GM23248 (cell line): ENCODE data around the gene MKLN1.

Source experiments
- EZH2 ChIP-seq: fragments of 200-600 bp; sonication (generic); IDR thresholded peaks from 2 replicates; pipeline ENCODE4 v1.6.1; 2018; ENCODE audit warnings: antibody characterized with exemption, mild to moderate bottlenecking; ENCODE audit not compliant: insufficient read depth, poor library complexity, severe bottlenecking
- EZH2phosphoT487 ChIP-seq: fragments of 200-600 bp; sonication (generic); IDR thresholded peaks from 2 replicates; pipeline ENCODE4 v1.6.1; 2018; ENCODE audit warnings: antibody characterized with exemption, moderate library complexity, mild to moderate bottlenecking, low read depth; ENCODE audit not compliant: insufficient read depth

DNA sequence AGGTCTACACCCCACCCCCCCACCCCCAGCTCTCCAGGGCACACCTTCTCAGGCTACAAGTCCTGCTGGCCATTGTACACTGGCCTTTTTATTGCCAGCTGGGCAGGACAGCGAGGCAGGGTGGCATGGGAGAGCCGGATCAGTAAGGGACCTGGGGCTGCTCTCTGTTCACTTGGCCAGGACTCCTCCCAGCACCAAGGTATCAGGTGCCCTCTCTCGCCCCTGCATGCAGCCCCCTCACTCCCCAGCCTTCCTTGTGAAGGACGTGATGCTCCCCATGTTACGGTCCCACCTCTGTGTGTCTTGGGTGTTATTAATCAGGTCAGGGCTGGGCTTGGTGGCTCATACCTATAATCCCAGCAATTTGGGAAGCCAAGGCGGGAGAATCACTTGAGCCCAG, 202.5 kb downstream of the MKLN1 start:
- TF ChIP-seq EZH2: no peak
- no peak for TF ChIP-seq EZH2phosphoT487
